DND-41 (cell line): ENCODE data around the gene PAK1.

Experiments used
- CTCF ChIP-seq: IDR thresholded peaks from 2 replicates; pipeline ENCODE4 v1.5.1; 2012; ENCODE audit warnings: borderline replicate concordance, low read length, moderate library complexity, mild to moderate bottlenecking; ENCODE audit not compliant: poor library complexity, severe bottlenecking; ENCODE audit errors: extremely low read depth
- EZH2 ChIP-seq: IDR thresholded peaks from 3 replicates; pipeline ENCODE4 v1.6.1; 2012; ENCODE audit warnings: borderline replicate concordance, low read depth, mild to moderate bottlenecking, moderate library complexity, low read length, inconsistent platforms; ENCODE audit not compliant: severe bottlenecking

- no peak for TF ChIP-seq CTCF
- TF ChIP-seq EZH2 = no peak
Measured at GRCh38 chr11:77289737-77290136, 184.2 kb downstream of the PAK1 start.
